Kidney (tissue), 14 donors: ENCODE results near the gene HOXC9. TPM values are rescaled to one million over a fixed set of nuclear protein-coding genes. Genes with fewer than 3 reads are reported as not detected.

Source experiments
- DNase-seq, 5 donors: peaks; one replicate each; pipeline ENCODE4 v3.0.0-alpha.2; 2013 to 2020
- FAIRE-seq: peaks from 2 replicates; lab custom pipeline; 2012; peaks lifted over from hg19 to GRCh38; lab: Jason Lieb, UNC
- H3K27ac ChIP-seq, 2 donors: one replicate each; pipeline ENCODE4 v1.7.0; 2013; ENCODE audit warnings: low read depth in 2 of 2, low read length in 2 of 2, inconsistent platforms in 1 of 2
- H3K27me3 ChIP-seq: one replicate; pipeline ENCODE4 v1.7.1; 2013; ENCODE audit warnings: low read length, inconsistent platforms; ENCODE audit not compliant: control insufficient read depth, insufficient read depth
- H3K36me3 ChIP-seq, 3 donors: one replicate each; pipeline versions ENCODE4 v1.7.0 to v1.7.1; 2013; ENCODE audit warnings: low read length in 3 of 3, control low read depth in 1 of 3, inconsistent platforms in 1 of 3; ENCODE audit not compliant: insufficient read depth in 3 of 3, control insufficient read depth in 2 of 3
- H3K4me1 ChIP-seq, 3 donors: one replicate each; pipeline versions ENCODE4 v1.7.0 to v1.7.1; 2013; ENCODE audit warnings: low read length in 3 of 3, inconsistent platforms in 1 of 3, low read depth in 1 of 3; ENCODE audit not compliant: control insufficient read depth in 2 of 3, insufficient read depth in 2 of 3
- H3K4me3 ChIP-seq, 3 donors: one replicate each; pipeline versions ENCODE4 v1.7.0 to v1.8.1; 2013; ENCODE audit warnings: low read length in 3 of 3, control low read depth in 1 of 3, inconsistent platforms in 1 of 3
- H3K9ac ChIP-seq, 3 donors: one replicate each; pipeline versions ENCODE4 v1.7.0 to v1.7.1; 2013; ENCODE audit warnings: low read length in 3 of 3, control low read depth in 1 of 3, inconsistent platforms in 1 of 3
- H3K9me3 ChIP-seq, 3 donors: one replicate each; pipeline versions ENCODE4 v1.7.0 to v1.7.1; 2013; ENCODE audit warnings: low read length in 3 of 3, control low read depth in 1 of 3, inconsistent platforms in 1 of 3; ENCODE audit not compliant: control insufficient read depth in 2 of 3, insufficient read depth in 1 of 3
- intact Hi-C: fragments of 100-400 bp; cut with DNase I; formaldehyde crosslinking; loops from one replicate; pipeline ENCODE4 v1.11.1; 2022
- polyA plus RNA-seq: library from polyadenylated mRNA; stranded (reverse); fragments of 350-450 nt; fragmentation: Illumina TruSeq; extraction: RNeasy Lipid Tissue Mini Kit (QIAGEN cat#74804); gene quantifications from one replicate; pipeline ENCODE4 v1.2.3, GENCODE V29; 2014; ENCODE audit warnings: low read depth, low replicate concordance; ENCODE audit not compliant: insufficient read depth
- total RNA-seq: library from RNA; stranded (reverse); fragmentation: NEBNext Ultra II Directional; extraction: Animal tissue kit (Norgen Biotek cat#: 25700); gene quantifications from one replicate; pipeline ENCODE4 v1.2.1, GENCODE V29; 2021
- TF ChIP-seq, protein P1 (sequence below): IDR thresholded peaks from 3 replicates; pipeline ENCODE4 v1.5.1; 2012; ENCODE audit warnings: mild to moderate bottlenecking, moderate library complexity, borderline replicate concordance; ENCODE audit not compliant: insufficient read depth; ENCODE audit errors: extremely low read depth
- donor health status: control.
- donor health status: control.
- donor health status: control.
- donor health status: control.
- donor health status: control.
- donor health status: DM: yes; HTN: yes; CAD: no.
- donor health status: Normal renal cell carcinoma (clear cell type).

The HOXC9 gene
- total and polyA plus RNA-seq, 2 donors from 2014 or later = 11.7 to 16.5 TPM

- H3K9ac ChIP-seq = no peak overlapping the region
- no peak overlapping the region for H3K27ac ChIP-seq
- no peaks in the 10 kb centered on the region for H3K4me1 ChIP-seq
- peaks cover 66% of the 10 kb centered on the region for H3K27me3 ChIP-seq
- no peaks in the 10 kb centered on the region for H3K36me3 ChIP-seq
- TF ChIP-seq, protein P1, sequence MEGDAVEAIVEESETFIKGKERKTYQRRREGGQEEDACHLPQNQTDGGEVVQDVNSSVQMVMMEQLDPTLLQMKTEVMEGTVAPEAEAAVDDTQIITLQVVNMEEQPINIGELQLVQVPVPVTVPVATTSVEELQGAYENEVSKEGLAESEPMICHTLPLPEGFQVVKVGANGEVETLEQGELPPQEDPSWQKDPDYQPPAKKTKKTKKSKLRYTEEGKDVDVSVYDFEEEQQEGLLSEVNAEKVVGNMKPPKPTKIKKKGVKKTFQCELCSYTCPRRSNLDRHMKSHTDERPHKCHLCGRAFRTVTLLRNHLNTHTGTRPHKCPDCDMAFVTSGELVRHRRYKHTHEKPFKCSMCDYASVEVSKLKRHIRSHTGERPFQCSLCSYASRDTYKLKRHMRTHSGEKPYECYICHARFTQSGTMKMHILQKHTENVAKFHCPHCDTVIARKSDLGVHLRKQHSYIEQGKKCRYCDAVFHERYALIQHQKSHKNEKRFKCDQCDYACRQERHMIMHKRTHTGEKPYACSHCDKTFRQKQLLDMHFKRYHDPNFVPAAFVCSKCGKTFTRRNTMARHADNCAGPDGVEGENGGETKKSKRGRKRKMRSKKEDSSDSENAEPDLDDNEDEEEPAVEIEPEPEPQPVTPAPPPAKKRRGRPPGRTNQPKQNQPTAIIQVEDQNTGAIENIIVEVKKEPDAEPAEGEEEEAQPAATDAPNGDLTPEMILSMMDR = no peak
- FAIRE-seq (no peak), DNase-seq (peak in 1 of 5 donors; percentile 54)
- no peak overlapping the region for H3K4me3 ChIP-seq
- intact Hi-C loops = no loop called here
- no peaks in the 10 kb centered on the region for H3K9me3 ChIP-seq
Measured at GRCh38 chr12:53966085-53966384, 33.9 kb upstream of the HOXC9 start.

- Histone ChIP-seq H3K4me3 (no peak overlapping the region), H3K9ac (no peak overlapping the region), H3K27me3 (peaks cover 70% of the 10 kb centered on the region), H3K36me3 (no peaks in the 10 kb centered on the region), H3K27ac (no peak overlapping the region), H3K4me1 (no peaks in the 10 kb centered on the region), H3K9me3 (no peaks in the 10 kb centered on the region)
- intact Hi-C loops = no loop called here
- FAIRE-seq (no peak), DNase-seq (peak in 1 of 5 donors; percentile 55)
- TF ChIP-seq, protein P1 = no peak
Measured at GRCh38 chr12:53966385-53967133, 33.4 kb upstream of the HOXC9 start.

- no peaks in the 10 kb centered on the region for H3K4me1 ChIP-seq
- peak in 2 of 5 donors; percentile 6 to 19 for DNase-seq
- H3K27ac ChIP-seq = no peak overlapping the region
- no peak overlapping the region for H3K9ac ChIP-seq
- TF ChIP-seq, protein P1 = no peak
- H3K27me3 ChIP-seq = peaks cover 64% of the 10 kb centered on the region
- no peak for FAIRE-seq
- no peak overlapping the region for H3K4me3 ChIP-seq
- H3K9me3 ChIP-seq = no peaks in the 10 kb centered on the region
- intact Hi-C loops = no loop called here
- H3K36me3 ChIP-seq = no peaks in the 10 kb centered on the region
Measured at GRCh38 chr12:53967421-53967925, 32.5 kb upstream of the HOXC9 start.
